HepG2 (cell line): ENCODE results near the gene PBX2. TPM values are rescaled to one million over a fixed set of nuclear protein-coding genes. Genes with fewer than 3 reads are reported as not detected.

Experiments used
- BRD4 ChIP-seq: sonication (generic); formaldehyde crosslinking; IDR thresholded peaks from 2 replicates; pipeline ENCODE4 v1.4.0; 2020; ENCODE audit warnings: missing genetic modification reagents
- FOXJ3 ChIP-seq: sonication (generic); formaldehyde crosslinking; IDR thresholded peaks from 2 replicates; pipeline ENCODE4 v1.4.0; 2020; ENCODE audit warnings: missing genetic modification reagents, mild to moderate bottlenecking, borderline replicate concordance
- MEIS1 ChIP-seq: sonication (generic); formaldehyde crosslinking; IDR thresholded peaks from 2 replicates; pipeline ENCODE4 v1.9.0; 2021; ENCODE audit warnings: mild to moderate bottlenecking, missing genetic modification reagents, moderate library complexity, borderline replicate concordance
- MEIS2 ChIP-seq: sonication (generic); formaldehyde crosslinking; IDR thresholded peaks from 2 replicates; pipeline ENCODE4 v1.9.0; 2021; ENCODE audit warnings: mild to moderate bottlenecking, missing genetic modification reagents
- MIXL1 ChIP-seq: IDR thresholded peaks from 2 replicates; pipeline ENCODE4 v1.6.1; 2016
- MTF1 ChIP-seq: sonication (generic); formaldehyde crosslinking; IDR thresholded peaks from 2 replicates; pipeline ENCODE4 v1.5.0; 2020; ENCODE audit warnings: missing genetic modification reagents
- PAX8 ChIP-seq: sonication (generic); formaldehyde crosslinking; IDR thresholded peaks from 2 replicates; pipeline ENCODE4 v1.8.0; 2022; ENCODE audit warnings: mild to moderate bottlenecking, missing genetic modification reagents, borderline replicate concordance
- RFX1 ChIP-seq: fragments of 450-650 bp; IDR thresholded peaks from 2 replicates; pipeline ENCODE4 v1.6.1; 2017
- SAFB2 ChIP-seq: sonication (generic); formaldehyde crosslinking; IDR thresholded peaks from 2 replicates; pipeline ENCODE4 v1.5.1; 2020; ENCODE audit warnings: missing genetic modification reagents, low read depth, mild to moderate bottlenecking, borderline replicate concordance
- SIX1 ChIP-seq: sonication (generic); formaldehyde crosslinking; IDR thresholded peaks from 2 replicates; pipeline ENCODE4 v1.4.0; 2020; ENCODE audit warnings: missing genetic modification reagents, borderline replicate concordance
- SMAD1 ChIP-seq: sonication (generic); formaldehyde crosslinking; IDR thresholded peaks from 2 replicates; pipeline ENCODE4 v1.4.0; 2020; ENCODE audit warnings: missing genetic modification reagents, low read depth, mild to moderate bottlenecking, borderline replicate concordance
- SMAD9 ChIP-seq: sonication (generic); formaldehyde crosslinking; IDR thresholded peaks from 2 replicates; pipeline ENCODE4 v1.5.1; 2020; ENCODE audit warnings: mild to moderate bottlenecking, missing genetic modification reagents
- THYN1 ChIP-seq: sonication (generic); formaldehyde crosslinking; IDR thresholded peaks from 2 replicates; pipeline ENCODE4 v1.8.1; 2023; ENCODE audit warnings: low read depth, mild to moderate bottlenecking, moderate library complexity, missing genetic modification reagents, borderline replicate concordance
- ZNF326 ChIP-seq: sonication (generic); formaldehyde crosslinking; IDR thresholded peaks from 2 replicates; pipeline ENCODE4 v1.4.0; 2020; ENCODE audit warnings: missing genetic modification reagents, borderline replicate concordance
- ZNF605 ChIP-seq: sonication (generic); formaldehyde crosslinking; IDR thresholded peaks from 2 replicates; pipeline ENCODE4 v1.8.0; 2022; ENCODE audit warnings: mild to moderate bottlenecking, missing genetic modification reagents
- ZSCAN20 ChIP-seq: sonication (generic); formaldehyde crosslinking; IDR thresholded peaks from 2 replicates; pipeline ENCODE4 v1.4.0; 2020; ENCODE audit warnings: missing genetic modification reagents, mild to moderate bottlenecking, borderline replicate concordance
- polyA plus RNA-seq, 8 experiments: library from polyadenylated mRNA; depleted of rRNA in 3 of 8; stranded (reverse) in 7 of 8; unstranded in 1 of 8; fragments of >200 nt; fragmentation: Illumina TruSeq in 4 of 8; extraction: Trizol in 4 of 8; gene quantifications; 2 replicates each; pipeline versions ENCODE4 v1.2.1 to v1.2.3, GENCODE V29; 2011 to 2016; ENCODE audit warnings: low read depth in 4 of 8, missing spikeins in 1 of 8, mixed read lengths in 1 of 8; ENCODE audit not compliant: insufficient read depth in 1 of 8
- total RNA-seq, 5 experiments: library from RNA; depleted of rRNA; stranded (reverse); fragments of >200 nt; fragmentation: Illumina TruSeq; extraction: Trizol; gene quantifications; 2 replicates each; pipeline ENCODE4 v1.2.3, GENCODE V29; 2016; ENCODE audit warnings: low read depth in 1 of 5
- TF ChIP-seq, protein P1 (sequence below): sonication (generic); formaldehyde crosslinking; IDR thresholded peaks from 2 replicates; pipeline ENCODE4 v1.4.0; 2020; ENCODE audit warnings: missing genetic modification reagents
- TF ChIP-seq, protein P2 (sequence below): IDR thresholded peaks from 2 replicates; pipeline ENCODE4 v1.6.1; 2016; ENCODE audit warnings: missing compliant biosample characterization, missing genetic modification reagents, borderline replicate concordance
- TF ChIP-seq, protein P3 (sequence below): sonication (generic); formaldehyde crosslinking; IDR thresholded peaks from 2 replicates; pipeline ENCODE4 v1.8.1; 2023; ENCODE audit warnings: mild to moderate bottlenecking, missing genetic modification reagents
- TF ChIP-seq, protein P4 (sequence below): sonication (generic); formaldehyde crosslinking; conservative IDR thresholded peaks from 2 replicates; pipeline ENCODE4 v1.4.0; 2020; ENCODE audit warnings: missing genetic modification reagents
- TF ChIP-seq, protein P5 (sequence below): sonication (generic); formaldehyde crosslinking; conservative IDR thresholded peaks from 2 replicates; pipeline ENCODE4 v1.8.0; 2022; ENCODE audit warnings: mild to moderate bottlenecking, moderate library complexity, missing genetic modification reagents

Gene PBX2
- total and polyA plus RNA-seq, 2 of the 13 experiments (the other 11 are each of a cell fraction or from before 2014, with no cell fraction given) = 42.3 to 77.8 TPM

DNA sequence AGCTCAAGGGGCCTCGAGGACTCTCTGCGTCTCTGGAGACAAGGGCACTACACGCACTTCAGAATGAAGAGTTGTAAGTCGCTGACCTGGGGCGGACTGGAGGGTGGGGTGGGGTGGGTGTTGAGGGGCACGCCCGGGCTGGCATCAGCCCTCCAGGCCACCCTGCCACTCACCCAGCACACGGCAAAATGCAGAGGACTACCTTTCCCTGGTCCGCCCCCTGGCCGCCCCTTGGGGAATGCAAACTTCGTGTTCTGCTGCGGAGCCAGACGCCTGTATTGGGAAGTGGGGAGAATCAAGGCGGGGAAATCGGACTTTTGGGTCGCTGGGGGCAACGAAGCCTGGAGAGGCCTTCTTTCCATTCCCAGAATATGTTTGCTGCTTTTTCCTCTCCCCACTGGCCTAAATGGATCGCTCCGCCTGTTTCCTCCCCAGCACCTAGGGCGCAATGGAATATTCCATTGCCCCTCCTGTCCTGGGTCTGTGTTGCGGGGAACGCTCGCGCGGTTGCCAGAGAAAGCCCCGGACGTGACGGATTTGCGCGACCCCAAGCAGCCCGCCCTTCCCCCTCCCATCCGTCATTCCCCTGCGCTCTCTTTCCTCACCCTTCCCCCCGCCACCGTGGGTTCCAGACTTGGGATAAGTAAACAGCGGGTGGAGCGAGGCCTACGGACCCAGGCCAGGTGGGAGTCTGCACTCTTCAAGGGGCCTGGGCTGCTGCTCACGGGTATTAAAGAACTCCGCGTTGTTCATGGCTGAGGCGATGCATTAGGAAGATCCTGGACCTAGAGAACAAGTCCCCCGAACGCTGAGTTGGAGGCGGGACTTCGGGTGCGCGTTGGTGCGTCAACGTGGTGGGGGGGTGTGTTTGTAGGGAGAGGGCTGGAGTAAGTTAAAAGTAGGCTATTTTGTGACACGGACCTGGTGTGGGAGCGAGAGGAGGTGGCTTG is 36.2 kb downstream of the PBX2 start, which contains the start of gene PPT2 (continued):
- TF ChIP-seq, protein P1, sequence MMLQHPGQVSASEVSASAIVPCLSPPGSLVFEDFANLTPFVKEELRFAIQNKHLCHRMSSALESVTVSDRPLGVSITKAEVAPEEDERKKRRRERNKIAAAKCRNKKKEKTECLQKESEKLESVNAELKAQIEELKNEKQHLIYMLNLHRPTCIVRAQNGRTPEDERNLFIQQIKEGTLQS (CRISPR knock-in tag) = peak; percentile 18; the same call in 1 of the 2 replicates
- no peak for TF ChIP-seq THYN1 (CRISPR knock-in tag)
- TF ChIP-seq ZNF326 (CRISPR knock-in tag) = no peak
- TF ChIP-seq ZSCAN20 (CRISPR knock-in tag) = peak; percentile 85; the same call in 1 of the 2 replicates
- no peak for TF ChIP-seq PAX8 (CRISPR knock-in tag)
- TF ChIP-seq MTF1 (CRISPR knock-in tag) = peak; percentile 83; the same call in 1 of the 2 replicates
- peak; percentile 80; the same call in 1 of the 2 replicates for TF ChIP-seq MEIS1 (CRISPR knock-in tag)
- TF ChIP-seq SMAD9 (CRISPR knock-in tag) = 0 out of 2 replicates have a peak, but pooled peaks have one; percentile 23
- TF ChIP-seq BRD4 (CRISPR knock-in tag) = peak; percentile 24
- TF ChIP-seq, protein P2, sequence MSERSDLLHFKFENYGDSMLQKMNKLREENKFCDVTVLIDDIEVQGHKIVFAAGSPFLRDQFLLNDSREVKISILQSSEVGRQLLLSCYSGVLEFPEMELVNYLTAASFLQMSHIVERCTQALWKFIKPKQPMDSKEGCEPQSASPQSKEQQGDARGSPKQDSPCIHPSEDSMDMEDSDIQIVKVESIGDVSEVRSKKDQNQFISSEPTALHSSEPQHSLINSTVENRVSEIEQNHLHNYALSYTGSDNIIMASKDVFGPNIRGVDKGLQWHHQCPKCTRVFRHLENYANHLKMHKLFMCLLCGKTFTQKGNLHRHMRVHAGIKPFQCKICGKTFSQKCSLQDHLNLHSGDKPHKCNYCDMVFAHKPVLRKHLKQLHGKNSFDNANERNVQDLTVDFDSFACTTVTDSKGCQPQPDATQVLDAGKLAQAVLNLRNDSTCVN (CRISPR knock-in tag) = peak; percentile 71; the same call in 1 of the 2 replicates
- TF ChIP-seq SIX1 = 0 out of 2 replicates have a peak, but pooled peaks have one; percentile 12
- TF ChIP-seq SMAD1 (CRISPR knock-in tag) = no peak
- TF ChIP-seq MEIS2 (CRISPR knock-in tag) = peak; percentile 75
- peak; percentile 71; the same call in 1 of the 2 replicates for TF ChIP-seq ZNF605 (CRISPR knock-in tag)
- TF ChIP-seq, protein P3, sequence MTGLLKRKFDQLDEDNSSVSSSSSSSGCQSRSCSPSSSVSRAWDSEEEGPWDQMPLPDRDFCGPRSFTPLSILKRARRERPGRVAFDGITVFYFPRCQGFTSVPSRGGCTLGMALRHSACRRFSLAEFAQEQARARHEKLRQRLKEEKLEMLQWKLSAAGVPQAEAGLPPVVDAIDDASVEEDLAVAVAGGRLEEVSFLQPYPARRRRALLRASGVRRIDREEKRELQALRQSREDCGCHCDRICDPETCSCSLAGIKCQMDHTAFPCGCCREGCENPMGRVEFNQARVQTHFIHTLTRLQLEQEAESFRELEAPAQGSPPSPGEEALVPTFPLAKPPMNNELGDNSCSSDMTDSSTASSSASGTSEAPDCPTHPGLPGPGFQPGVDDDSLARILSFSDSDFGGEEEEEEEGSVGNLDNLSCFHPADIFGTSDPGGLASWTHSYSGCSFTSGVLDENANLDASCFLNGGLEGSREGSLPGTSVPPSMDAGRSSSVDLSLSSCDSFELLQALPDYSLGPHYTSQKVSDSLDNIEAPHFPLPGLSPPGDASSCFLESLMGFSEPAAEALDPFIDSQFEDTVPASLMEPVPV = no peak
- TF ChIP-seq, protein P4, sequence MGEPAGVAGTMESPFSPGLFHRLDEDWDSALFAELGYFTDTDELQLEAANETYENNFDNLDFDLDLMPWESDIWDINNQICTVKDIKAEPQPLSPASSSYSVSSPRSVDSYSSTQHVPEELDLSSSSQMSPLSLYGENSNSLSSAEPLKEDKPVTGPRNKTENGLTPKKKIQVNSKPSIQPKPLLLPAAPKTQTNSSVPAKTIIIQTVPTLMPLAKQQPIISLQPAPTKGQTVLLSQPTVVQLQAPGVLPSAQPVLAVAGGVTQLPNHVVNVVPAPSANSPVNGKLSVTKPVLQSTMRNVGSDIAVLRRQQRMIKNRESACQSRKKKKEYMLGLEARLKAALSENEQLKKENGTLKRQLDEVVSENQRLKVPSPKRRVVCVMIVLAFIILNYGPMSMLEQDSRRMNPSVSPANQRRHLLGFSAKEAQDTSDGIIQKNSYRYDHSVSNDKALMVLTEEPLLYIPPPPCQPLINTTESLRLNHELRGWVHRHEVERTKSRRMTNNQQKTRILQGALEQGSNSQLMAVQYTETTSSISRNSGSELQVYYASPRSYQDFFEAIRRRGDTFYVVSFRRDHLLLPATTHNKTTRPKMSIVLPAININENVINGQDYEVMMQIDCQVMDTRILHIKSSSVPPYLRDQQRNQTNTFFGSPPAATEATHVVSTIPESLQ (CRISPR knock-in tag) = no peak
- peak; percentile 45; the same call in 1 of the 2 replicates for TF ChIP-seq MIXL1 (CRISPR knock-in tag)
- TF ChIP-seq RFX1 = peak; percentile 70
- TF ChIP-seq SAFB2 = peak; percentile 31; the same call in 1 of the 2 replicates
- TF ChIP-seq, protein P5, sequence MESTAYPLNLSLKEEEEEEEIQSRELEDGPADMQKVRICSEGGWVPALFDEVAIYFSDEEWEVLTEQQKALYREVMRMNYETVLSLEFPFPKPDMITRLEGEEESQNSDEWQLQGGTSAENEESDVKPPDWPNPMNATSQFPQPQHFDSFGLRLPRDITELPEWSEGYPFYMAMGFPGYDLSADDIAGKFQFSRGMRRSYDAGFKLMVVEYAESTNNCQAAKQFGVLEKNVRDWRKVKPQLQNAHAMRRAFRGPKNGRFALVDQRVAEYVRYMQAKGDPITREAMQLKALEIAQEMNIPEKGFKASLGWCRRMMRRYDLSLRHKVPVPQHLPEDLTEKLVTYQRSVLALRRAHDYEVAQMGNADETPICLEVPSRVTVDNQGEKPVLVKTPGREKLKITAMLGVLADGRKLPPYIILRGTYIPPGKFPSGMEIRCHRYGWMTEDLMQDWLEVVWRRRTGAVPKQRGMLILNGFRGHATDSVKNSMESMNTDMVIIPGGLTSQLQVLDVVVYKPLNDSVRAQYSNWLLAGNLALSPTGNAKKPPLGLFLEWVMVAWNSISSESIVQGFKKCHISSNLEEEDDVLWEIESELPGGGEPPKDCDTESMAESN = no peak; the same call in 1 of the 2 replicates
- TF ChIP-seq FOXJ3 (CRISPR knock-in tag) = peak; percentile 40; the same call in 1 of the 2 replicates
